Left hindlimb (tissue), 1 donor: ENCODE data around the gene ZNF639.

Source experiments
- DNase-seq: peaks from one replicate; pipeline ENCODE4 v3.0.0-alpha.2; 2018

The ZNF639 gene

GRCh38 chr3:179318876-179319275, 4.0 kb upstream of the ZNF639 start:
- no peak for DNase-seq

- no peak for DNase-seq
These were observed 1.1 kb upstream of the ZNF639 start for GRCh38 chr3:179321668-179322285.

GRCh38 chr3:179323197-179324110, 623 bp downstream of the ZNF639 start:
- DNase-seq = peak; percentile 87

- no peak for DNase-seq
These were observed 1.5 kb downstream of the ZNF639 start for GRCh38 chr3:179324270-179324754.

- no peak for DNase-seq
These were observed 7.6 kb downstream of the ZNF639 start for GRCh38 chr3:179330438-179330837.

GRCh38 chr3:179332240-179332639, 9.4 kb downstream of the ZNF639 start:
- no peak for DNase-seq

GRCh38 chr3:179333084-179333483, 10.3 kb downstream of the ZNF639 start:
- no peak for DNase-seq

- no peak for DNase-seq
These were observed 13.6 kb downstream of the ZNF639 start for GRCh38 chr3:179336345-179336929.

- DNase-seq = peak; percentile 98
These were observed 24.7 kb downstream of the ZNF639 start, which contains the start of gene MFN1 for GRCh38 chr3:179347345-179348194. TSS of gene MFN1 (plus strand) at chr3:179347709. CDS start at chr3:179348852, 1,143 bp downstream.

- no peak for DNase-seq
These were observed 25.6 kb downstream of the ZNF639 start for GRCh38 chr3:179348325-179349013.

GRCh38 chr3:179355996-179356395, 33.2 kb downstream of the ZNF639 start:
- DNase-seq = no peak

- DNase-seq = no peak
These were observed 40.5 kb downstream of the ZNF639 start for GRCh38 chr3:179363332-179363731.

GRCh38 chr3:179369621-179370020, 46.8 kb downstream of the ZNF639 start:
- DNase-seq = no peak

GRCh38 chr3:179373938-179374337, 51.1 kb downstream of the ZNF639 start:
- no peak for DNase-seq

- DNase-seq = no peak
These were observed 52.5 kb downstream of the ZNF639 start for GRCh38 chr3:179375091-179375999.

GRCh38 chr3:179376474-179376873, 53.6 kb downstream of the ZNF639 start:
- no peak for DNase-seq
